HG03064 (cell line): ENCODE data around the gene TECPR1.
"Not testable (repeated sequence)": the region's sequence is repeated elsewhere in the genome, so short reads cannot be mapped to it uniquely, and the experiment has no call there.

ENCODE experiments used
- ATAC-seq: cut with Tn5 transposase; IDR thresholded peaks from one replicate; pipeline ENCODE4 v1.9.1; 2021; ENCODE audit warnings: low read depth; ENCODE audit not compliant: unreplicated experiment

TECPR1 gene

GRCh38 chr7:98229991-98230745, 21.9 kb downstream of the TECPR1 start:
- ATAC-seq, result no peak

- no peak for ATAC-seq
Observed at GRCh38 chr7:98229441-98229840, 22.6 kb downstream of the TECPR1 start.

GRCh38 chr7:98228801-98229200, 23.2 kb downstream of the TECPR1 start:
- ATAC-seq, result no peak

- no peak for ATAC-seq
Observed at GRCh38 chr7:98227939-98228338, 24.1 kb downstream of the TECPR1 start.

GRCh38 chr7:98225913-98226614, 26.0 kb downstream of the TECPR1 start:
- no peak for ATAC-seq

GRCh38 chr7:98224701-98225181, 27.3 kb downstream of the TECPR1 start:
- no peak for ATAC-seq

GRCh38 chr7:98223898-98224700, 27.9 kb downstream of the TECPR1 start:
- ATAC-seq, result no peak

- ATAC-seq, result no peak
Observed at GRCh38 chr7:98223351-98223897, 28.6 kb downstream of the TECPR1 start.

- no peak for ATAC-seq
Observed at GRCh38 chr7:98222533-98223195, 29.4 kb downstream of the TECPR1 start.

- no peak for ATAC-seq
Observed at GRCh38 chr7:98221611-98222532, 30.2 kb downstream of the TECPR1 start.

GRCh38 chr7:98219382-98219781, 32.6 kb downstream of the TECPR1 start:
- ATAC-seq, result not testable (repeated sequence)

- no peak for ATAC-seq
Observed at GRCh38 chr7:98217623-98218582, 34.1 kb downstream of the TECPR1 start.

- ATAC-seq, result no peak
Observed at GRCh38 chr7:98216941-98217622, 35.0 kb downstream of the TECPR1 start.

GRCh38 chr7:98215561-98216495, 36.2 kb downstream of the TECPR1 start:
- no peak for ATAC-seq

GRCh38 chr7:98214811-98215321, 37.2 kb downstream of the TECPR1 start:
- ATAC-seq, result no peak
